HG02852 (cell line): ENCODE results near the gene PTPRZ1.

Experiments used
- ATAC-seq: cut with Tn5 transposase; IDR thresholded peaks from one replicate; pipeline ENCODE4 v1.9.1; 2021; ENCODE audit warnings: mild to moderate bottlenecking, moderate library complexity; ENCODE audit not compliant: unreplicated experiment

The PTPRZ1 gene

GRCh38 chr7:122038904-122039303, 165.9 kb downstream of the PTPRZ1 start:
- ATAC-seq = no peak

DNA sequence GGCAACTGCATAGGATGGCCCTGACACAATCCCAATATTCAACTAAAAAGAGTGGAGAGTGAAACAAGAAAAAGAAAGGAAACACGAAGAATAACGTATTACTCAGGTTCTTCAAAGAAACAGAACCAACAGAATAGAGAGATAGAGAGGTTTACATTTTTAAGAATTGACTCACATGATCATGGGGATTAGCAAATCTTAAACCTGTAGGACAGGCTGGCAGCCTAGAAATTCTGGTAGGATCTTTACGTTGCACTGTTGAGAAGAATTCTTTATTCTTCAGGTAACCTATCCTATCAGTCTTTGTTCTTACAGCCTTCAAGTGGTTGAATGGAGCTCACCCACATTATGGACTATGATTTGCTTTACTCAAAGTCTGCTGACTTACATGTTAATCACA, 167.2 kb downstream of the PTPRZ1 start:
- no peak for ATAC-seq

GRCh38 chr7:122046402-122046801, 173.4 kb downstream of the PTPRZ1 start:
- no peak for ATAC-seq

DNA sequence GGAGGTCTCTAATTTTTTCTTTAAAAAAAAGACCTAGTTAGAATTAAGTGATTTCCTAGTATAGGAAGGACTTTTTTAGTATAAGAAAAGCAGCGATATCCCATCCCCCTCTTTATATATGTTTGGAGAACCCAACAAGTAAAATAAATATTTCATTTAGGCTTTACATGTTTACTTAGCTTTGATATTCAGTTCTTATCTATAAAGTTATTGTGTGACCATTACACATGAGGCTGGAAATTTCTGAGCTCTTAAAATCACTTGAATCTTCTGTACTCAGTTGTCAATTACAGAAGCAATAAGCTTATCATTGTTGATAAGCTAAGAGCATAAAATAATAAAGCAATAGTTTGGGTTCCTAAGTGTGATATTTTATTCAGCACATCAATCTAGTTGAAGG, 181.4 kb downstream of the PTPRZ1 start:
- no peak for ATAC-seq

- ATAC-seq = no peak
Measured at GRCh38 chr7:122055073-122055472, 182.1 kb downstream of the PTPRZ1 start.

DNA sequence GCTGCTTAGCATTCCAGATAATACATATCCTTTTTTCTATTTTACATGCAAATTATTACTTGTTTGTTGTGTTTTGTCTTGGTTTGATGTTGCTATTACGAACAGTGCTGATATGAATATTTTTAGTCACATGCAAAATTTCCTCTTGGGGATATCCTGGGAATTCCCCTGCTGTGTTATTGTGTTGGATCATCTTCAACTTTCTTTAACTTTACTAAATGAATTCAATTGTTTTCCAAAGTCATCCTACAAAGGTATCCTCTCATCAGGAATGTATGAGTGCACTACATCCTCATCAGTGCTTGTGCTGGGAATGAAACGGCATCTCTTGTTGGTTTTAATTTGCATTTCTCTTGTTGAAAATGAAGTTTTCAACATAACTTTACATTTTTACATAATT, 184.0 kb downstream of the PTPRZ1 start:
- ATAC-seq = no peak

- no peak for ATAC-seq
Measured at GRCh38 chr7:122059542-122059941, 186.6 kb downstream of the PTPRZ1 start.

DNA sequence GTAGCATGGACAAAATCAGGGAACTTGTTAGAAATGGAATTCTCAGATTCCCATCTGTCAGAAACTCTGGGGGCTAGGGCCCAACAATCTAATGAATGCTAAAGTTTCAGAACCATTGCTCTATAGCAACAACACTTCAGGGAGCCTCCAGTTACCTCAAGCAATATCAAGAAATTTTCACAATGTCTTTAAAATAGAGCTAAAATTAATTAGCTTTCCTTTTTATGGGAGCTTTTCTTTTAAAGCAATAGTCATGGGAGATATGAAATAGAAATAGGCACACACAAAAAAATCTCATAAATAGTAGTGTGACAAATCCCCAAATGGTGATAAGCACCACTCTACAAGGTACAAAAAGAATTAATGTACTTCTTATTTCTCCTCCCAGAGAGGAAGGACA, 190.2 kb downstream of the PTPRZ1 start:
- ATAC-seq = no peak

GRCh38 chr7:122064971-122065370, 192.0 kb downstream of the PTPRZ1 start:
- no peak for ATAC-seq

DNA sequence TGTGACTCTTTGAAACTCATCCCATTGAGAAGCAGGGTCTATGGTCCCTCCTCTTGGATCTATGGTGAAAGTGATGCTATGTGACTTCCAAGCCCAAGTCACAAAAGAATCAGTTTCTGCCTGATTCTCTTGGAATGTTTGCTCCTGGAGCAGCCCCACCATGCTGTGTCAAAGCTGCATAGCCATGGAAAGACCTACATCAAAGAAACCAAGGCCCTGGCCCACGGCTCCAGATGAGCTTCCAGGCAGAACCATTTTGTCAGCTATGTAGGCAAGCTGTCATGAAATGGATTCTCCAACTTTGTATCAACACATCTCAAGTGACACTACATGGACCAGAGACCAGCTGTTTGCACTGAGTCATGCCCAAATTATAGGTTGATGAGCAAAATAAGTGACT, 194.1 kb downstream of the PTPRZ1 start:
- ATAC-seq = no peak

DNA sequence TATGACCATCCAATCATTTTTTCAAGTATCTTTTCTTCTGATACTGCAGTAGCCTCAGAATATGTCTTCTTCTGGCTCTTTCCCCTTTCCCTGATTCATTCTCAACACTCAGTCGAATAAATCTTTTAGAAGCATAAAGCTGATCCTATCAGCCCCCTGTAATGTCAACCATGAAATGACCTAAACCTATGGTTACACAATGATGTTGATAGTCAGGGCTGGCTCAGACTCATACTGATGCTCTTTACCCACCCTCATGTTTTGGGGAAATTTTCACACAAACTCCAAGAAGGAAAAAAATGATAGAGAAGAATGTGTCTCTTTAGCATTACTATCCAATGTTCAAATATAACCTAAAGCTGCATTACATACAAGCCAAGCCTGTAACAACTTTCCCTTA, 195.1 kb downstream of the PTPRZ1 start:
- no peak for ATAC-seq

DNA sequence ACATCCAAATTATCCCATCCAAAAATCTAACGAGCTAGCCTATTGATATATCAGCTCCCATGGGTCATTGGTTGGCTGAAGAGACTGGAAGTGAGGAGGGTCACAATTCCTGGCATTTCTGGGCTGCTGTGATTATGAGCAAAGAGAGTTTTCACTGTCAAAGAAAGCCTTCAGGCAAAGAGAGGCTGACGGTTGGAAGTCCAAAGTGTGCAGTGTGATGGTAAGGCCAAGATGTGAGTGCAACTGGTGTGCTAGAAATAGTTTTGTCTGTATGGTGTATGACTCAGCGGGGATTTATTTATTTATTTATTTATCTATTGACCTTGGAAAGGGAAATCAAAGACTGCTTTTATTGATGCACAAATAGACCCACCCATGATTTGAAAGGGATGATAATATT, 196.0 kb downstream of the PTPRZ1 start:
- ATAC-seq = no peak

GRCh38 chr7:122070062-122070461, 197.1 kb downstream of the PTPRZ1 start:
- no peak for ATAC-seq

- ATAC-seq = no peak
Measured at GRCh38 chr7:122070834-122071233, 197.9 kb downstream of the PTPRZ1 start.

- no peak for ATAC-seq
Measured at GRCh38 chr7:122072272-122072671, 199.3 kb downstream of the PTPRZ1 start.

- ATAC-seq = no peak
Measured at GRCh38 chr7:122072924-122073599, 200.1 kb downstream of the PTPRZ1 start.

- no peak for ATAC-seq
Measured at GRCh38 chr7:122073635-122074034, 200.7 kb downstream of the PTPRZ1 start.

DNA sequence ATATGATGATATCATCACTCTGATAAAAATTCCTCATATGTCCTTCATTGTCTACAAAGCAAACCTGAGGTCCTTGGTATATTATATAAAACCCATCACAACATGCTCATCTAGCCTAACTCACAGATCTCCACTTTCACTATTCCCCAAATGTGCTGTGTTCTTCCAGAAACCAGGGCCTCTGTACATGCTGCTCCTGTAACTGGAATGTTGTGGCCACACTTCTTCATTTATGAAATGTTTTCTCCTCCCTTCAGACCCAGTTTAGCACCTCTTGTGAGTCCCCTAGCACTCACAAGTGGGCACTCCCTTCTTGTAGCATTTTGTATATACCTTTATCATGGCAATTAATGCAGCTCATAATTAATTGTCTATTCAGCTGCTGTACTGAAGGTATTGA, 209.2 kb downstream of the PTPRZ1 start:
- ATAC-seq = no peak

GRCh38 chr7:122082670-122083069, 209.7 kb downstream of the PTPRZ1 start:
- ATAC-seq = no peak

- peak; percentile 97 for ATAC-seq
Measured at GRCh38 chr7:122092964-122093797, 220.2 kb downstream of the PTPRZ1 start.

DNA sequence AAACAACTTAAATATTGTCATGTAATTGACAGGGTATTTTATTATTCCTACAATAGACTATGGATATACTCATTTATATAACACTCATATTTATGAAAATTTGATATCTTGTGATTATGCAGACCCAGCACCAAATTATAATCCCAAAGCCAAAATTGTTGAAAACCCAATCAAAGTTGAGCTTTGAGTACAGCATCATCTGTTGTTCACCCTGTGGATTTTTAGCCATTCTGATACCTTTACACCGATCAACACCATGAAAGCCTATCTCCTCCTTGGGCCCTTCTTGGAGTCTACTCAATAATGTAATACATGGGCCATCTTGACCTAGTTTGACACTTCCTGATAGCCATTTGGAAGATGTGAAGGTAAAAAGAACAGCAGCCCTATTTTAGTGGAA, 221.6 kb downstream of the PTPRZ1 start:
- ATAC-seq = no peak

- ATAC-seq = no peak
Measured at GRCh38 chr7:122095642-122096041, 222.7 kb downstream of the PTPRZ1 start.
